Activated T-cell treated with anti-CD3 and anti-CD28 coated beads, Interleukin-2, amount 50 U/mL, for 4 hours (primary cell): ENCODE data around the gene NGB. TPM values are rescaled to one million over a fixed set of nuclear protein-coding genes. Genes with fewer than 3 reads are reported as not detected.
A peak's percentile ranks its signal among the peaks of the same experiment; 100 is the strongest.
"Not testable (repeated sequence)": the region's sequence is repeated elsewhere in the genome, so short reads cannot be mapped to it uniquely, and the experiment has no call there.

ENCODE experiments used
- ATAC-seq, 2 donors: fragments of 200-7000 bp; cut with Tn5 transposase; one replicate each; pipeline ENCODE4 v1.10.0; 2021
- DNase-seq: peaks from one replicate; pipeline ENCODE4 v3.0.0-alpha.2; 2020
- H3K27me3 Mint-ChIP-seq: one replicate; pipeline ENCODE4 v1.8.0; 2021; ENCODE audit warnings: low read depth, mixed read lengths
- H3K36me3 Mint-ChIP-seq: one replicate; pipeline ENCODE4 v1.8.0; 2022; ENCODE audit warnings: mixed read lengths; ENCODE audit not compliant: insufficient read depth
- H3K4me1 Mint-ChIP-seq: one replicate; pipeline ENCODE4 v1.8.0; 2021; ENCODE audit warnings: low read depth, mixed read lengths
- H3K4me3 Mint-ChIP-seq: one replicate; pipeline ENCODE4 v1.8.0; 2021; ENCODE audit warnings: mild to moderate bottlenecking, moderate library complexity, mixed read lengths
- H3K9me3 Mint-ChIP-seq: one replicate; pipeline ENCODE4 v1.8.0; 2021; ENCODE audit warnings: mixed read lengths
- total RNA-seq, 3 donors: library from RNA; stranded (reverse); gene quantifications; one replicate each; pipeline ENCODE4 v1.2.1, GENCODE V29; 2021

NGB gene
- total RNA-seq, result not detected

GRCh38 chr14:77271113-77271710 lies at the start of gene NGB:
TSS of gene NGB (minus strand) at chr14:77271206. CDS start at chr14:77270937, 269 bp downstream.
- no peak within 1 kb of the TSS for H3K4me3 Mint-ChIP-seq
- peaks cover 2% of the 10 kb centered on the region for H3K4me1 Mint-ChIP-seq
- peaks cover 2% of the 10 kb centered on the region for H3K36me3 Mint-ChIP-seq
- peaks cover 40% of the 10 kb centered on the region for H3K27me3 Mint-ChIP-seq
- ATAC-seq (peak in 1 of 2 donors; percentile 19), DNase-seq (no peak)
- H3K9me3 Mint-ChIP-seq, result peaks cover 3% of the 10 kb centered on the region

GRCh38 chr14:77320238-77320935 lies 49.4 kb upstream of the NGB start, which contains the start of gene POMT2:
TSS of gene POMT2 (minus strand) at chr14:77320883. CDS start at chr14:77320681, 202 bp downstream.
- peak; percentile 89 for DNase-seq
- Mint-ChIP-seq H3K4me3 (peak within 1 kb of the TSS; percentile 97), H3K36me3 (no peaks in the 10 kb centered on the region), H3K4me1 (peaks cover 14% of the 10 kb centered on the region), H3K9me3 (no peaks in the 10 kb centered on the region), H3K27me3 (no peaks in the 10 kb centered on the region)
- peak; percentile 70 to 71 for ATAC-seq

- ATAC-seq (no peak), DNase-seq (no peak)
- H3K4me1 Mint-ChIP-seq, result peaks cover 14% of the 10 kb centered on the region
- H3K4me3 Mint-ChIP-seq, result peak overlapping the region; percentile 31
- no peaks in the 10 kb centered on the region for H3K9me3 Mint-ChIP-seq
- no peaks in the 10 kb centered on the region for H3K36me3 Mint-ChIP-seq
- no peaks in the 10 kb centered on the region for H3K27me3 Mint-ChIP-seq
Observed at GRCh38 chr14:77319422-77319821, 48.4 kb upstream of the NGB start.

GRCh38 chr14:77318756-77319155 lies 47.8 kb upstream of the NGB start:
- not testable (repeated sequence) for H3K36me3 Mint-ChIP-seq, H3K9me3 Mint-ChIP-seq, DNase-seq, H3K4me3 Mint-ChIP-seq, H3K27me3 Mint-ChIP-seq, ATAC-seq
- H3K4me1 Mint-ChIP-seq, result peaks cover 14% of the 10 kb centered on the region

- ATAC-seq (no peak), DNase-seq (no peak)
- Mint-ChIP-seq H3K36me3 (no peaks in the 10 kb centered on the region), H3K4me1 (peaks cover 14% of the 10 kb centered on the region), H3K27me3 (no peaks in the 10 kb centered on the region), H3K9me3 (no peaks in the 10 kb centered on the region), H3K4me3 (no peak overlapping the region)
Observed at GRCh38 chr14:77318006-77318553, 47.1 kb upstream of the NGB start.

- peaks cover 8% of the 10 kb centered on the region for H3K4me1 Mint-ChIP-seq
- H3K4me3 Mint-ChIP-seq, result no peak overlapping the region
- H3K9me3 Mint-ChIP-seq, result no peaks in the 10 kb centered on the region
- no peak for ATAC-seq
- no peak for DNase-seq
- H3K27me3 Mint-ChIP-seq, result no peaks in the 10 kb centered on the region
- no peaks in the 10 kb centered on the region for H3K36me3 Mint-ChIP-seq
Observed at GRCh38 chr14:77316872-77317301, 45.9 kb upstream of the NGB start.

GRCh38 chr14:77316195-77316505 lies 45.1 kb upstream of the NGB start:
- H3K4me3 Mint-ChIP-seq, result no peak overlapping the region
- ATAC-seq (no peak), DNase-seq (no peak)
- no peaks in the 10 kb centered on the region for H3K9me3 Mint-ChIP-seq
- H3K27me3 Mint-ChIP-seq, result no peaks in the 10 kb centered on the region
- peaks cover 6% of the 10 kb centered on the region for H3K4me1 Mint-ChIP-seq
- no peaks in the 10 kb centered on the region for H3K36me3 Mint-ChIP-seq

- peaks cover 2% of the 10 kb centered on the region for H3K4me1 Mint-ChIP-seq
- no peaks in the 10 kb centered on the region for H3K9me3 Mint-ChIP-seq
- DNase-seq (no peak), ATAC-seq (no peak)
- peaks cover 2% of the 10 kb centered on the region for H3K36me3 Mint-ChIP-seq
- H3K27me3 Mint-ChIP-seq, result no peaks in the 10 kb centered on the region
- H3K4me3 Mint-ChIP-seq, result no peak overlapping the region
Observed at GRCh38 chr14:77314539-77315457, 43.8 kb upstream of the NGB start.

GRCh38 chr14:77314043-77314442 lies 43.0 kb upstream of the NGB start:
- Mint-ChIP-seq H3K27me3 (no peaks in the 10 kb centered on the region), H3K9me3 (no peaks in the 10 kb centered on the region), H3K36me3 (peaks cover 2% of the 10 kb centered on the region), H3K4me3 (no peak overlapping the region), H3K4me1 (peaks cover 2% of the 10 kb centered on the region)
- DNase-seq (no peak), ATAC-seq (no peak)

GRCh38 chr14:77313371-77313770 lies 42.4 kb upstream of the NGB start:
- Mint-ChIP-seq H3K4me3 (no peak overlapping the region), H3K4me1 (peaks cover 2% of the 10 kb centered on the region)

GRCh38 chr14:77311217-77311616 lies 40.2 kb upstream of the NGB start:
- peaks cover 2% of the 10 kb centered on the region for H3K36me3 Mint-ChIP-seq
- peaks cover 2% of the 10 kb centered on the region for H3K4me1 Mint-ChIP-seq
- no peaks in the 10 kb centered on the region for H3K27me3 Mint-ChIP-seq
- H3K9me3 Mint-ChIP-seq, result no peaks in the 10 kb centered on the region
- no peak overlapping the region for H3K4me3 Mint-ChIP-seq
- ATAC-seq (no peak), DNase-seq (no peak)

More at GRCh38 chr14:77313371-77313770, 42.4 kb upstream of the NGB start:
- Mint-ChIP-seq H3K36me3 (peaks cover 2% of the 10 kb centered on the region), H3K9me3 (no peaks in the 10 kb centered on the region), H3K27me3 (no peaks in the 10 kb centered on the region)
- DNase-seq (no peak), ATAC-seq (no peak)

GRCh38 chr14:77310026-77310425 lies 39.0 kb upstream of the NGB start:
- no peaks in the 10 kb centered on the region for H3K9me3 Mint-ChIP-seq

GRCh38 chr14:77309131-77309530 lies 38.1 kb upstream of the NGB start:
- DNase-seq (no peak), ATAC-seq (no peak)
- Mint-ChIP-seq H3K4me1 (peaks cover 2% of the 10 kb centered on the region), H3K27me3 (no peaks in the 10 kb centered on the region), H3K36me3 (peaks cover 8% of the 10 kb centered on the region), H3K4me3 (no peak overlapping the region), H3K9me3 (no peaks in the 10 kb centered on the region)

More at GRCh38 chr14:77310026-77310425, 39.0 kb upstream of the NGB start:
- no peak overlapping the region for H3K4me3 Mint-ChIP-seq
- H3K27me3 Mint-ChIP-seq, result no peaks in the 10 kb centered on the region
- H3K4me1 Mint-ChIP-seq, result peaks cover 2% of the 10 kb centered on the region
- DNase-seq, result no peak
- H3K36me3 Mint-ChIP-seq, result peaks cover 2% of the 10 kb centered on the region
- ATAC-seq, result no peak

GRCh38 chr14:77306851-77307496 lies 36.0 kb upstream of the NGB start:
- H3K9me3 Mint-ChIP-seq, result no peaks in the 10 kb centered on the region
- H3K4me1 Mint-ChIP-seq, result peaks cover 17% of the 10 kb centered on the region
- H3K4me3 Mint-ChIP-seq, result no peak overlapping the region
- DNase-seq (no peak), ATAC-seq (no peak)
- H3K36me3 Mint-ChIP-seq, result peaks cover 10% of the 10 kb centered on the region
- no peaks in the 10 kb centered on the region for H3K27me3 Mint-ChIP-seq
